Ascending aorta (tissue), 2 donors: ENCODE results near the gene ACTL6B. TPM values are rescaled to one million over a fixed set of nuclear protein-coding genes. Genes with fewer than 3 reads are reported as not detected.
A peak's percentile ranks its signal among the peaks of the same experiment; 100 is the strongest.

ENCODE experiments used
- DNase-seq, 2 donors: peaks; one replicate each; pipeline ENCODE4 v3.0.0-alpha.2; 2019; ENCODE audit warnings: low spot score in 2 of 2
- H3K27ac ChIP-seq, 2 donors: fragments of 200-600 bp; sonication (generic); one replicate each; pipeline ENCODE4 v1.5.1; 2016 to 2017; ENCODE audit warnings: mild to moderate bottlenecking in 1 of 2
- H3K27me3 ChIP-seq: fragments of 200-600 bp; sonication (generic); one replicate; pipeline ENCODE4 v1.5.1; 2017
- H3K36me3 ChIP-seq, 2 donors: fragments of 200-600 bp; sonication (generic); one replicate each; pipeline ENCODE4 v1.5.1; 2016
- H3K4me1 ChIP-seq, 2 donors: fragments of 200-600 bp; sonication (generic); one replicate each; pipeline ENCODE4 v1.5.1; 2016 to 2017; ENCODE audit warnings: mild to moderate bottlenecking in 1 of 2
- H3K4me3 ChIP-seq, 2 donors: fragments of 200-600 bp; sonication (generic); one replicate each; pipeline ENCODE4 v1.5.1; 2016 to 2017; ENCODE audit warnings: mild to moderate bottlenecking in 1 of 2
- H3K9me3 ChIP-seq, 2 donors: fragments of 200-600 bp; sonication (generic); one replicate each; pipeline ENCODE4 v1.5.1; 2016
- CTCF ChIP-seq, 3 experiments: fragments of 200-600 bp in 2 of 3; fragments of 450-650 bp in 1 of 3; sonication (generic) in 2 of 3; IDR thresholded peaks; one replicate each; pipeline ENCODE4 v1.5.1; 2016 to 2019; ENCODE audit warnings: antibody characterized with exemption in 3 of 3, mild to moderate bottlenecking in 1 of 3, moderate library complexity in 1 of 3
- intact Hi-C: fragments of 100-400 bp; cut with DNase I; formaldehyde crosslinking; loops from one replicate; pipeline ENCODE4 v1.15.1; 2023
- total RNA-seq: library from RNA; depleted of rRNA; stranded (reverse); fragments of >200 nt; gene quantifications from one replicate; pipeline ENCODE4 v1.1.0, GENCODE V29; 2016

ACTL6B gene
- total RNA-seq, 1 donor from 2014 or later, result not detected

- intact Hi-C loops, result loop anchor here (1.0 to 2.0 kb wide), 3 partner anchors 16 to 197 kb away; partner anchors contain the start of gene TSC22D4
- Histone ChIP-seq H3K9me3 (no peaks in the 10 kb centered on the region), H3K4me1 (peaks cover 3 to 12% of the 10 kb centered on the region in 2 donors), H3K27me3 (no peaks in the 10 kb centered on the region), H3K4me3 (peak overlapping the region; percentile 85 to 93), H3K27ac (peak overlapping the region; percentile 96 to 99), H3K36me3 (peaks cover 27 to 37% of the 10 kb centered on the region in 2 donors)
- peak; percentile 66 to 91 for DNase-seq
- TF ChIP-seq CTCF (IDR thresholded peaks at IDR 0.05), result no peak
Observed at GRCh38 chr7:100675581-100676350, 19.5 kb upstream of the ACTL6B start.

- Histone ChIP-seq H3K36me3 (peaks cover 27 to 34% of the 10 kb centered on the region in 2 donors), H3K9me3 (no peaks in the 10 kb centered on the region), H3K4me1 (peaks cover 3 to 12% of the 10 kb centered on the region in 2 donors), H3K4me3 (peak overlapping the region; percentile 85 to 93), H3K27me3 (no peaks in the 10 kb centered on the region), H3K27ac (peak overlapping the region; percentile 96 to 99)
- no peak for DNase-seq
- intact Hi-C loops, result loop anchor here (1.0 to 2.0 kb wide), 3 partner anchors 16 to 196 kb away; partner anchors contain the start of gene TSC22D4
- TF ChIP-seq CTCF (IDR thresholded peaks at IDR 0.05), result no peak
Observed at GRCh38 chr7:100675105-100675451, 18.8 kb upstream of the ACTL6B start.

GRCh38 chr7:100674411-100675104, 18.3 kb upstream of the ACTL6B start:
- H3K27ac ChIP-seq, result peak overlapping the region; percentile 96 to 99
- intact Hi-C loops, result loop anchor here (1.0 to 5.0 kb wide), 5 partner anchors 17 to 207 kb away; partner anchors contain the start of gene TSC22D4
- no peak for TF ChIP-seq CTCF (IDR thresholded peaks at IDR 0.05)

GRCh38 chr7:100673942-100674410, 17.7 kb upstream of the ACTL6B start:
- no peak for DNase-seq
- H3K27ac ChIP-seq, result peak overlapping the region; percentile 96 to 99
- peaks cover 24 to 26% of the 10 kb centered on the region in 2 donors for H3K36me3 ChIP-seq
- H3K9me3 ChIP-seq, result no peaks in the 10 kb centered on the region
- no peaks in the 10 kb centered on the region for H3K27me3 ChIP-seq
- H3K4me1 ChIP-seq, result peaks cover 3 to 9% of the 10 kb centered on the region in 2 donors
- H3K4me3 ChIP-seq, result peak overlapping the region; percentile 85 to 93
- intact Hi-C loops, result loop anchor here (1.0 to 5.0 kb wide), 8 partner anchors 62 to 246 kb away; partner anchors contain the start of genes FBXO24, LRCH4, MOSPD3 and PPP1R35
- TF ChIP-seq CTCF (IDR thresholded peaks at IDR 0.05), result no peak

More at GRCh38 chr7:100674411-100675104, 18.3 kb upstream of the ACTL6B start:
- Histone ChIP-seq H3K4me1 (peaks cover 3 to 10% of the 10 kb centered on the region in 2 donors), H3K4me3 (peak overlapping the region; percentile 85 to 93), H3K9me3 (no peaks in the 10 kb centered on the region), H3K36me3 (peaks cover 27 to 32% of the 10 kb centered on the region in 2 donors), H3K27me3 (no peaks in the 10 kb centered on the region)
- DNase-seq, result no peak

- Histone ChIP-seq H3K9me3 (no peaks in the 10 kb centered on the region), H3K36me3 (peaks cover 20 to 21% of the 10 kb centered on the region in 2 donors), H3K4me1 (peaks cover 3 to 7% of the 10 kb centered on the region in 2 donors), H3K27ac (peak within 1 kb of the TSS; percentile 96 to 99), H3K27me3 (no peaks in the 10 kb centered on the region), H3K4me3 (peak within 1 kb of the TSS; percentile 85 to 93)
- peak; percentile 99 for DNase-seq
- intact Hi-C loops, result loop anchor here (1.0 to 5.0 kb wide), 7 partner anchors 61 to 245 kb away; partner anchors contain the start of genes FBXO24, LRCH4, MOSPD3 and PPP1R35
- peak in 1 of 3 experiments; percentile 12 for TF ChIP-seq CTCF (IDR thresholded peaks at IDR 0.05)
Observed at GRCh38 chr7:100673302-100673941, 17.2 kb upstream of the ACTL6B start, which contains the start of gene GNB2. Gene GNB2, plus strand, starts transcription at chr7:100673740. Its CDS starts 2,526 bp downstream, at chr7:100676266.
